ENCODE results near the gene NCBP3. TPM values are rescaled to one million over a fixed set of nuclear protein-coding genes. Genes with fewer than 3 reads are reported as not detected.

NCBP3 gene
- total and polyA plus RNA-seq, 2 of the 4 experiments (the other 2 are of a cell fraction), result 10.8 to 13.5 TPM

DNA sequence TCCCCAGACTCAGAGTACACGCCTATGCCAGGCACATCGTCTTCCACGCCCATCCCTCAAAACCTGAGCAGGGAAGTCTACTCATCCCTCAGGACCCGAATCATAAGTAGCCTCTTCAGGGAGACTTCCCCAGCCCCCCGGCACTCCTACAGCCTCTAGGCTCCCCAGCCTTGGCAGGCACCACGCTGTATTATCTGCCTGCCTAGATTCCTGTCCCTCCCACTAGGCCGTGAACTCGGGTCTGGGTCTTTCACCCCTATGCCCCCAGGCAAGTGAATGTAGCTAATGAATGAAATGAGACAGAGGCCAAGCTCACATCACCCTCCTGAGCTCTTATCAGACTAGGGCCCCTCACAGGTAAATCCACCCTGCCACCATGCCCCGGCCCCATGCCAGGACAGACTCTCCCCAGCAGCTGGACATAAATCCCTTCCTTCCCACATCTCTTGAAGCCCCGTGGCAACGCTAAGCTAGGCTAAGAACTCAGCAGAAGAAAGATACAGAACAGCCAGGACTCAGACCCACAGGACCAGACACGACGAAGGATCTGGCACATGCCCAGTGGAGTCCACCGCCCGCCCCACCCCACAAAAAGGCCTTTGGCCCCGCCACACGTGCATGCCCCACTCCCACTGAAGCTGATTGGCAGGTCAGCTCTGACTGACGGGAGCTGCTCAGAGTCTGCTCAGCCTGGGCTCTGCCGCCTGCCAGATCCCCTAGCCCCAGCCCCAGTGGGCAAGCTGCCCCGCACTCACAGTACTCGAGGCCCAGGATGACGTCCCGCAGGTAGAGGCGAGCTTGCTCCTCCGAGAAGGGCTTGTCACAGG lies 33.8 kb upstream of the NCBP3 start:
- Histone ChIP-seq H4K5ac (ENCODE audit: low read depth, low read length) (no peak overlapping the region), H4K91ac (ENCODE audit: insufficient read depth, low read depth, low read length) (no peak overlapping the region), H3K36me3 (ENCODE audit: control insufficient read depth, insufficient read depth, low read length) (peaks cover 14% of the 10 kb centered on the region), H3K14ac (replicated peaks; ENCODE audit: low read depth, low read length) (no peak overlapping the region), H4K20me1 (ENCODE audit: insufficient read depth, low read length) (no peaks in the 10 kb centered on the region), H2BK120ac (ENCODE audit: low read depth, low read length) (no peak overlapping the region), H3K9me1 (ENCODE audit: insufficient read depth, low read length) (0 out of 2 replicates have a peak, but pooled peaks cover 4% of the 10 kb centered on the region), H3K23ac (ENCODE audit: low read depth, low read length) (no peak overlapping the region), H3K4me2 (ENCODE audit: low read depth, low read length) (no peak overlapping the region), H2AFZ (replicated peaks; ENCODE audit: low read length, poor library complexity) (peak overlapping the region; percentile 40), H2AK5ac (ENCODE audit: low read depth, low read length) (no peak overlapping the region), H3K4me3 (ENCODE audit: insufficient read depth, low read depth, low read length) (no peak overlapping the region), H3K9me3 (ENCODE audit: control insufficient read depth, insufficient read depth, low read length) (no peaks in the 10 kb centered on the region), H2BK5ac (ENCODE audit: low read depth, low read length, poor library complexity, severe bottlenecking) (no peak overlapping the region), H3K9ac (ENCODE audit: low read depth, low read length) (no peak overlapping the region), H2AK9ac (replicated peaks; ENCODE audit: low read depth, low read length, poor library complexity) (no peak overlapping the region), H4K8ac (ENCODE audit: low read depth in 2 of 2, low read length in 2 of 2) (0 out of 4 replicates have a peak overlapping the region, but pooled peaks of 1 of the 2 experiments have one; percentile 3), H2BK20ac (ENCODE audit: low read depth, low read length) (no peak overlapping the region), H3K79me1 (ENCODE audit: low read depth in 1 of 2, low read length in 2 of 2) (no peaks in the 10 kb centered on the region), H3K27ac (ENCODE audit: insufficient read depth, low read length) (no peak overlapping the region), H3K4ac (ENCODE audit: low read depth, low read length) (no peak overlapping the region), H3K4me1 (ENCODE audit: control insufficient read depth, insufficient read depth, low read length) (peaks cover 5% of the 10 kb centered on the region; the same call in 1 of the 2 replicates), H2BK15ac (ENCODE audit: low read depth, low read length) (no peak overlapping the region), H3K18ac (ENCODE audit: low read depth, low read length) (no peak overlapping the region), H3K27me3 (ENCODE audit: control insufficient read depth, insufficient read depth, low read length) (no peaks in the 10 kb centered on the region), H3K56ac (ENCODE audit: extremely low read depth, insufficient read depth, low read length) (no peak overlapping the region)
- CTCF ChIA-PET, result interaction anchor here (0.6 kb wide), 1 partner anchor 180 kb away, joined by 4 read pairs; no protein-coding TSS in a partner anchor
- TF ChIP-seq, protein P1, sequence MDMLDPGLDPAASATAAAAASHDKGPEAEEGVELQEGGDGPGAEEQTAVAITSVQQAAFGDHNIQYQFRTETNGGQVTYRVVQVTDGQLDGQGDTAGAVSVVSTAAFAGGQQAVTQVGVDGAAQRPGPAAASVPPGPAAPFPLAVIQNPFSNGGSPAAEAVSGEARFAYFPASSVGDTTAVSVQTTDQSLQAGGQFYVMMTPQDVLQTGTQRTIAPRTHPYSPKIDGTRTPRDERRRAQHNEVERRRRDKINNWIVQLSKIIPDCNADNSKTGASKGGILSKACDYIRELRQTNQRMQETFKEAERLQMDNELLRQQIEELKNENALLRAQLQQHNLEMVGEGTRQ (IDR thresholded peaks at IDR 0.05; ENCODE audit: low read depth, low read length), result no peak
- TF ChIP-seq NFE2L2 (IDR thresholded peaks at IDR 0.05; ENCODE audit: low read depth, low read length) (no peak), BHLHE40 (IDR thresholded peaks at IDR 0.05; ENCODE audit: low read depth, low read length) (no peak)
- DNase-seq (no peak), ATAC-seq (ENCODE audit: low read depth) (no peak; the same call in 1 of the 2 replicates)
- in situ Hi-C loops (cut with MboI; ENCODE audit: low sequenced_read_pairs) (no loop called here), dilution Hi-C loops (cut with HindIII; ENCODE audit: low sequenced_read_pairs, unreplicated experiment) (no loop called here), intact Hi-C loops (cut with micrococcal nuclease) (no loop called here)
- POLR2A ChIA-PET (ENCODE audit: unreplicated experiment), result no interaction called here
- no TSS peak for BruUV-seq (replicated peaks)
- 88% methylated on average over 9 of the region's 25 CpGs; no CpG with 5 or more reads in 1 of the 2 experiments for WGBS, 2 experiments (ENCODE audit: extremely low coverage in 2 of 2, insufficient read length in 1 of 2)

Data from IMR-90 (cell line).